C4-2B (cell line): Measurements from ENCODE around the gene TNC.

Experiments
- H3K27ac ChIP-seq: fragments of 450-650 bp; 2 replicates; pipeline ENCODE4 v1.5.1; 2017
- CTCF ChIP-seq: fragments of 450-650 bp; conservative IDR thresholded peaks from 2 replicates; pipeline ENCODE4 v1.5.1; 2017; ENCODE audit warnings: mild to moderate bottlenecking
- ZFX ChIP-seq: fragments of 450-650 bp; IDR thresholded peaks from 2 replicates; pipeline ENCODE4 v1.6.1; 2017

Gene TNC

GRCh38 chr9:115157245-115157674, 39.3 kb upstream of the TNC start:
- no peak for TF ChIP-seq CTCF
- TF ChIP-seq ZFX: no peak
- no peak overlapping the region for H3K27ac ChIP-seq

DNA sequence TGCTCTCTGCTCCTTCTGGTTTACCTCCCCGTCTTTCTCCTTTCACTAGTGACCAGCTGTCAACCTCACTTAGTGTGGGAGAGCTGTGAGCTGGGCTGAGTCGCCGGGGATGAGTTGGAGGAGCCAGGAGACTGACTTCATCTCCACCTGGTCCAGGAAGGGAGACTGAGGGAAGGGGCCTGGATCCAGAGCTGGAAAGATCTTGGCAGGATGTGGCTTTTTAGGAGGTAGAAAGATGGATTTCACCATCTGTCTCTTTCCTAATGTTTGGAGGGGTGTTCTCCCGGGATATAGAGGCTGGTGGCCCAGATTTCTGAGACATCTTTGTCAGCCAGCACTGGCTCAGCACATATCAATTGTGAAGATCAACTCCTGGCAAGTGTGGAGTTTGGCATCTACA, 37.1 kb upstream of the TNC start:
- H3K27ac ChIP-seq: no peak overlapping the region
- TF ChIP-seq ZFX (no peak), CTCF (no peak)

DNA sequence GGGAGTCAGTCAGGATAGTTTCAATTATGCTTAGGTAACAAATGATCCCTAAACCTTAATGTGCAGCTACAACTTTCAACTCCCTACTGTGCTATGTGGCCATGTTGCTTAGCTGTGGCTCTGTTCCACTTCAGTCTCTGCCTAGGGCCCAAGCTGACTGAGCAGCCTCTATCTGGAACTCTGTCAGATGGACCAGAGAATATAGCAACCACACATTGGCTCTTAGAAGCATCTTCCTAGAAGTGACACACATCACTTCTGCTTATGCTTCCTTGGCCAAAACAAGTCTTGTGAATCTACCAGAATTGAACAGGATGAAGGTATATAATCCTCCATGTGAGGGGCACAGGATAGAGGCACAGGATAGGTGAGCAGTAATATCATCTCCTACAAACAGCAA, 36.7 kb upstream of the TNC start:
- H3K27ac ChIP-seq: no peak overlapping the region

DNA sequence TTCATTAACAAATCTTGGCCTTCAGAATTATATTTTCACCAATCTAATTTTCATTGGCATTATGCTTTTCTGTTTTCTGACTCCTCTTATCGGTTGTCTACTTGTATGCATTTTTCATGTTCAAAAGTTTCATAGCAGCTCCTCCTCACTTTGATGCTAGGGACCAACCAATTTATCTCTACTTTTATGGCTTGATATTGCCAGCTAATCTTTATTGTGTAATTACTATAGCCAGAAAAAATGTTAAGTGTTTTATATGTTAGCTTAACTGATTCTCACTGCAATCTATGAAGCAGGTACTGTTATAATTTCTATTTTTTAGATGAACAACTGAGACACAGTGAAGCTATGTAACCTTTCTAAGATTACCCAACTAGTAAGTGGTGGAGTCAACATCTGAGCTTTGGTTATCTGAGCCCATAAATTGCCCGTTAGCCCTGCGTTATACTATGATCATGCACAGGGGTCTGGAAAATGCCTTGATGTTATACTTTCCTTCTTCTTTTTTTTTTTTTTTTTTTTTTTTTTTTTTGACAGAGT, 34.4 kb upstream of the TNC start:
- no peak overlapping the region for H3K27ac ChIP-seq
- TF ChIP-seq ZFX (no peak), CTCF (no peak)

More for the DNA sequence above, 36.7 kb upstream of the TNC start:
- TF ChIP-seq ZFX (no peak), CTCF (no peak)

DNA sequence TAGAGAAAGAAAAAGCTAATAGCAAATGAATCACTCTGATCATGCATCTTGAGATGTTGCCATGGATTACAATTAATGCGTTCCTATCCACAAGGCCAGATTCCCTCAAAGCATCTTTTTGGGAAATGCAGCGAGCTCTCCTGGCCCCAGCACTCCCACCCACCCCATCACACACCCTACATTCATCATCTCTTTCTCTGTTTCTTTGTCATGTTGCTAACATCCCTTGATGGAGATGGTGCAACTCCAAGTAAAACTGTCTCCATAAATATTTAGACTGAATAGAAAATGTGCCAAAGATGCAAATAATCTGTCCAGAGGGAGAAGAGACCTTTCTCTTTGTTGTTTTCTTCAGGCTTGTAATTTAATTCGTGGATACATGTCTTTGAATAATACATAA, 30.8 kb upstream of the TNC start:
- H3K27ac ChIP-seq: no peak overlapping the region
- TF ChIP-seq CTCF: no peak
- TF ChIP-seq ZFX: no peak

DNA sequence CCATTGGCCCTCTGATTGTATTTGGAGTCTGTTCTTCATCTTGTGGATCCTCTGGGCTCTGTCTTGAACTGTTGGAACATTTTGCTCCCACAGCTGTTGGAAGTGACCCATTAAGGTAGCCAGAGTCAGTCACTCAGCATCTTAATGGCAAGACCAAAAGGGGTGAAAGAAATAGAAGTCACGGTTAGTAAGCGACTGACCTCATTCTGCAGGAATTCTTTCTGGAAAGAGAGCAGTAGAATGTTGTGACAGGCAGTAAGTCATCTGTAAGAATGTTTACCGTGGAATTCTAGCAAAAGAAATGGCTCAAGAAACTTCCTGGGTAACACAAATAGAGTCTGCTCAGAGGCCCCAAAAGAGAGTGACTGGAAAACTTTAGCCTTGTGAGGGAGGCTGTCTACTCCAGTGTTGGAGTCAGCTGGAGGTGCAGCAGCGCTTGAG, 28.6 kb upstream of the TNC start:
- no peak overlapping the region for H3K27ac ChIP-seq
- TF ChIP-seq CTCF (no peak), ZFX (no peak)

DNA sequence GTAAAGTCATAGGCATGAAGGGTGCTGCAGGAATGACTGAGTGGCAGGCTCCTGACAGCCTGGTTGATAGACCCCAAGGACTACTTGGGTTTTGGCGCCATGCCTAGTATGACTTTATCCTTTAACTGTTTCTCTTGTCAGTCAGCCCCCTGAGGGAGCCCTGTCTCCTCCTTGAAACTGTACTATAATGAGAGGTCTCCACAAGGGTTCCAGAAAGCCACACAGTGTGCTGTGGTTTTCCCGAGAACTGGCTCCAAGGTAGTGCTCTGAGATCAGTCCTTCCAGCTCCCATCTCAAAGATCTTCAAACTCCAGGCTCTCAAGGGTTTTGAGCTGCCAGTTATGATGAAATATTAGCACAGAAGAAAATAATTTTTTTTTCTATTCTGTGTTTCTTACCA, 26.7 kb upstream of the TNC start:
- TF ChIP-seq ZFX: no peak
- no peak for TF ChIP-seq CTCF
- H3K27ac ChIP-seq: no peak overlapping the region
